ENCODE results near the gene C19orf25.

DNA sequence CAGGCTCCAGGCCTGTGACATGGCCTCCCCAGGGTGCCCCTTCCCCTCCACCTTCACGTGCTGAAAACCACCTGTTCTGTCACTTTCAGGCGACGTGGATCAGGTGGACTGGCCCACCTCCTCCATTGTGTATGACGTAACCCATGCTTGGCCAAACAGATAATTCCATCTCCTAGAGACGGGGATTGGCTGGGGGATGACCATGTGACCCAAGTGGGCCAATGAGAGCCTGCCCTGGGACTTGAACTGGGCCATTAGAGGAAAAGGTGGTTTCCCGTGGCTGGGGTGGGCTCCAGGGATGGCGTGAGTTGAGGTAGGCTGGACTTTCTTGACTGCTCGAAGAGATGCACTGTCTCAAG, 37.4 kb upstream of the C19orf25 start:
- no peak for TF ChIP-seq CTCF (IDR thresholded peaks at IDR 0.05)
- TF ChIP-seq POLR2A (IDR thresholded peaks at IDR 0.05) = no peak
- no peak for TF ChIP-seq EP300 (IDR thresholded peaks at IDR 0.05)
